Mammary epithelial cell (primary cell): ENCODE measurements around the gene PAFAH1B2.
"Not testable (repeated sequence)": the region's sequence is repeated elsewhere in the genome, so short reads cannot be mapped to it uniquely, and the experiment has no call there.

Source experiments
- CTCF ChIP-seq, 2 donors: IDR thresholded peaks in 1 of 2; conservative IDR thresholded peaks in 1 of 2; 2 replicates each; pipeline ENCODE4 v1.5.1; 2011 to 2012; ENCODE audit warnings: inconsistent platforms in 2 of 2, low read length in 2 of 2, mild to moderate bottlenecking in 2 of 2, control low read depth in 1 of 2, low read depth in 1 of 2; ENCODE audit not compliant: insufficient read depth in 1 of 2; ENCODE audit errors: extremely low read depth in 1 of 2
- EZH2 ChIP-seq: IDR thresholded peaks from 2 replicates; pipeline ENCODE4 v1.6.1; 2012; ENCODE audit warnings: low read length, inconsistent platforms, borderline replicate concordance

- not testable (repeated sequence) for TF ChIP-seq CTCF (conservative IDR thresholded peaks at IDR 0.05 in 1 of 2, IDR thresholded peaks at IDR 0.05 in 1 of 2; ENCODE audit: extremely low read depth in 1 of 2, insufficient read depth in 1 of 2, low read depth in 1 of 2, low read length in 2 of 2); EZH2
Measured at GRCh38 chr11:117206859-117207258, 62.8 kb downstream of the PAFAH1B2 start.
